Cardiac muscle cell (in vitro differentiated cells and primary cell): ENCODE measurements around the gene COA8. TPM values are rescaled to one million over a fixed set of nuclear protein-coding genes. Genes with fewer than 3 reads are reported as not detected.
"Not testable (repeated sequence)": the region's sequence is repeated elsewhere in the genome, so short reads cannot be mapped to it uniquely, and the experiment has no call there.

Experiments used
- DNase-seq, 2 donors: peaks; one replicate each; pipeline versions ENCODE4 v3.0.0 to v3.0.0-alpha.2; 2010 to 2017; ENCODE audit warnings: low read depth in 1 of 2, low spot score in 1 of 2
- H3K27ac ChIP-seq: fragments of 200-600 bp; sonication (generic); 2 replicates; pipeline ENCODE4 v1.5.1; 2016
- H3K27me3 ChIP-seq: fragments of 200-600 bp; sonication (generic); 2 replicates; pipeline ENCODE4 v1.6.0; 2016; ENCODE audit warnings: control low read depth
- H3K36me3 ChIP-seq: fragments of 200-600 bp; sonication (generic); 2 replicates; pipeline ENCODE4 v1.5.1; 2016; ENCODE audit warnings: control low read depth
- H3K4me1 ChIP-seq: fragments of 200-600 bp; sonication (generic); 2 replicates; pipeline ENCODE4 v1.8.1; 2017; ENCODE audit warnings: low read depth, mild to moderate bottlenecking, mixed run types
- H3K4me3 ChIP-seq: fragments of 200-600 bp; sonication (generic); 2 replicates; pipeline ENCODE4 v1.5.1; 2016; ENCODE audit warnings: mild to moderate bottlenecking
- H3K9me3 ChIP-seq: fragments of 200-600 bp; sonication (generic); 2 replicates; pipeline ENCODE4 v1.5.1; 2017; ENCODE audit warnings: low read depth, mild to moderate bottlenecking, control low read depth
- CTCF ChIP-seq: IDR thresholded peaks from 2 replicates; pipeline ENCODE4 v1.5.1; 2012; ENCODE audit warnings: low read depth, mild to moderate bottlenecking, low read length
- polyA plus RNA-seq: library from polyadenylated mRNA; unstranded; fragments of >200 nt; fragmentation: Nextera tagmentation; extraction: Ambion mirVana; gene quantifications from 2 replicates; pipeline ENCODE4 v1.2.1, GENCODE V29; 2016
- total RNA-seq: library from RNA; depleted of rRNA; stranded (reverse); fragments of >200 nt; gene quantifications from 2 replicates; pipeline ENCODE4 v1.2.3, GENCODE V29; 2016

The COA8 gene
- total and polyA plus RNA-seq, 2 experiments from 2014 or later = 31.3 to 68.2 TPM

- Histone ChIP-seq H3K9me3 (no peaks in the 10 kb centered on the region), H3K27ac (no peak overlapping the region), H3K36me3 (no peaks in the 10 kb centered on the region), H3K27me3 (no peaks in the 10 kb centered on the region), H3K4me1 (no peaks in the 10 kb centered on the region), H3K4me3 (no peak overlapping the region)
- peak in 1 of 2 donors; percentile 83 for DNase-seq
- no peak for TF ChIP-seq CTCF
Measured at GRCh38 chr14:103597623-103598377, 35.0 kb downstream of the COA8 start.

GRCh38 chr14:103600503-103600902 is 37.7 kb downstream of the COA8 start:
- Histone ChIP-seq H3K27ac (no peak overlapping the region), H3K27me3 (no peaks in the 10 kb centered on the region), H3K4me1 (no peaks in the 10 kb centered on the region), H3K36me3 (no peaks in the 10 kb centered on the region), H3K4me3 (no peak overlapping the region), H3K9me3 (no peaks in the 10 kb centered on the region)
- DNase-seq = no peak
- TF ChIP-seq CTCF = no peak

- H3K4me1 ChIP-seq = no peaks in the 10 kb centered on the region
- H3K9me3 ChIP-seq = no peaks in the 10 kb centered on the region
- no peak for TF ChIP-seq CTCF
- no peak overlapping the region for H3K27ac ChIP-seq
- no peak for DNase-seq
- no peaks in the 10 kb centered on the region for H3K36me3 ChIP-seq
- H3K27me3 ChIP-seq = peaks cover 7% of the 10 kb centered on the region
- H3K4me3 ChIP-seq = no peak overlapping the region
Measured at GRCh38 chr14:103604620-103605019, 41.9 kb downstream of the COA8 start.

GRCh38 chr14:103606963-103607668 is 44.4 kb downstream of the COA8 start:
- peak; percentile 23 to 96 for DNase-seq
- H3K4me1 ChIP-seq = no peaks in the 10 kb centered on the region
- TF ChIP-seq CTCF = peak; percentile 38

GRCh38 chr14:103607822-103608221 is 45.1 kb downstream of the COA8 start:
- Histone ChIP-seq H3K4me1 (no peaks in the 10 kb centered on the region), H3K9me3 (no peaks in the 10 kb centered on the region), H3K4me3 (no peak overlapping the region), H3K27me3 (peaks cover 7% of the 10 kb centered on the region), H3K27ac (no peak overlapping the region), H3K36me3 (no peaks in the 10 kb centered on the region)
- no peak for TF ChIP-seq CTCF
- DNase-seq = no peak

More at GRCh38 chr14:103606963-103607668, 44.4 kb downstream of the COA8 start:
- no peak overlapping the region for H3K4me3 ChIP-seq
- no peaks in the 10 kb centered on the region for H3K36me3 ChIP-seq
- no peak overlapping the region for H3K27ac ChIP-seq
- H3K27me3 ChIP-seq = peaks cover 7% of the 10 kb centered on the region
- H3K9me3 ChIP-seq = no peaks in the 10 kb centered on the region

- not testable (repeated sequence) for H3K36me3 ChIP-seq, H3K4me3 ChIP-seq, H3K4me1 ChIP-seq, H3K27me3 ChIP-seq, DNase-seq, H3K27ac ChIP-seq, H3K9me3 ChIP-seq
Measured at GRCh38 chr14:103609081-103609480, 46.3 kb downstream of the COA8 start.
